ENCODE results near the gene DYSF. TPM values are rescaled to one million over a fixed set of nuclear protein-coding genes. Genes with fewer than 3 reads are reported as not detected.
"Not testable (repeated sequence)": the region's sequence is repeated elsewhere in the genome, so short reads cannot be mapped to it uniquely, and the experiment has no call there.

DYSF gene
- total RNA-seq, 1 donor from 2014 or later = 15.2 TPM

GRCh38 chr2:71646028-71646427 is 192.7 kb downstream of the DYSF start:
- DNase-seq (ENCODE audit: low spot score) = no peak

- no peak for DNase-seq (ENCODE audit: low spot score)
Measured at GRCh38 chr2:71647356-71647755, 194.0 kb downstream of the DYSF start.

GRCh38 chr2:71655498-71655897 is 202.1 kb downstream of the DYSF start:
- no peak for DNase-seq (ENCODE audit: low spot score)

GRCh38 chr2:71658256-71658655 is 204.9 kb downstream of the DYSF start:
- DNase-seq (ENCODE audit: low spot score) = not testable (repeated sequence)

- DNase-seq (ENCODE audit: low spot score) = no peak
Measured at GRCh38 chr2:71658771-71659170, 205.4 kb downstream of the DYSF start.

GRCh38 chr2:71659868-71660518 is 206.6 kb downstream of the DYSF start:
- no peak for DNase-seq (ENCODE audit: low spot score)

GRCh38 chr2:71661782-71662181 is 208.4 kb downstream of the DYSF start:
- no peak for DNase-seq (ENCODE audit: low spot score)

- DNase-seq (ENCODE audit: low spot score) = no peak
Measured at GRCh38 chr2:71662665-71663394, 209.5 kb downstream of the DYSF start.

- no peak for DNase-seq (ENCODE audit: low spot score)
Measured at GRCh38 chr2:71664161-71664560, 210.8 kb downstream of the DYSF start.

- no peak for DNase-seq (ENCODE audit: low spot score)
Measured at GRCh38 chr2:71665168-71666093, 212.1 kb downstream of the DYSF start.

GRCh38 chr2:71666094-71666474 is 212.7 kb downstream of the DYSF start:
- no peak for DNase-seq (ENCODE audit: low spot score)

GRCh38 chr2:71667256-71668182 is 214.2 kb downstream of the DYSF start:
- DNase-seq (ENCODE audit: low spot score) = peak; percentile 37

- DNase-seq (ENCODE audit: low spot score) = peak; percentile 29
Measured at GRCh38 chr2:71668326-71669057, 215.1 kb downstream of the DYSF start.

- DNase-seq (ENCODE audit: low spot score) = no peak
Measured at GRCh38 chr2:71669058-71669456, 215.7 kb downstream of the DYSF start.

- DNase-seq (ENCODE audit: low spot score) = no peak
Measured at GRCh38 chr2:71669628-71670429, 216.5 kb downstream of the DYSF start.

- no peak for DNase-seq (ENCODE audit: low spot score)
Measured at GRCh38 chr2:71670430-71670795, 217.1 kb downstream of the DYSF start.

- no peak for DNase-seq (ENCODE audit: low spot score)
Measured at GRCh38 chr2:71671203-71671854, 218.0 kb downstream of the DYSF start.

GRCh38 chr2:71671895-71672825 is 218.8 kb downstream of the DYSF start:
- peak; percentile 39 for DNase-seq (ENCODE audit: low spot score)
